ENCODE data around the gene TTC28.

DNA sequence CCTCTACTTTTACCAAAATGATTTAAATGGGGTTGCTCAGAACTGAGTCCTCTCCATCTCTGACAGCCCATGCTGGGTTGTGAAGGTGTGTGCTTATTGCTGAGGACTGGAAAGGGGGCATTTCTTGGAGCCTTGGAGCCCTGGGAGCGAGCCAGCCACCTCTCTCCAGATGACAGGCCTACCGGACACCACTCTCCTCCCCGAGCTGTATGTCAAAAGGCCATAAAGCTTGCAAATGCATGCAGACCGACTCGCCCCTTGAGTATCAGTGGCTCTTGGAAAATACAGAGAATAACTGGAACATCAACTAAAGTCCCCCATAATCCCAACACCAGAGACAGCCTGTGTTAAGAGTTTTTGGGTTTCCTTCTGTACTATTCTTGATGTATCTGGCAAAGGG lies 692.7 kb downstream of the TTC28 start:
- TF ChIP-seq, protein P1, sequence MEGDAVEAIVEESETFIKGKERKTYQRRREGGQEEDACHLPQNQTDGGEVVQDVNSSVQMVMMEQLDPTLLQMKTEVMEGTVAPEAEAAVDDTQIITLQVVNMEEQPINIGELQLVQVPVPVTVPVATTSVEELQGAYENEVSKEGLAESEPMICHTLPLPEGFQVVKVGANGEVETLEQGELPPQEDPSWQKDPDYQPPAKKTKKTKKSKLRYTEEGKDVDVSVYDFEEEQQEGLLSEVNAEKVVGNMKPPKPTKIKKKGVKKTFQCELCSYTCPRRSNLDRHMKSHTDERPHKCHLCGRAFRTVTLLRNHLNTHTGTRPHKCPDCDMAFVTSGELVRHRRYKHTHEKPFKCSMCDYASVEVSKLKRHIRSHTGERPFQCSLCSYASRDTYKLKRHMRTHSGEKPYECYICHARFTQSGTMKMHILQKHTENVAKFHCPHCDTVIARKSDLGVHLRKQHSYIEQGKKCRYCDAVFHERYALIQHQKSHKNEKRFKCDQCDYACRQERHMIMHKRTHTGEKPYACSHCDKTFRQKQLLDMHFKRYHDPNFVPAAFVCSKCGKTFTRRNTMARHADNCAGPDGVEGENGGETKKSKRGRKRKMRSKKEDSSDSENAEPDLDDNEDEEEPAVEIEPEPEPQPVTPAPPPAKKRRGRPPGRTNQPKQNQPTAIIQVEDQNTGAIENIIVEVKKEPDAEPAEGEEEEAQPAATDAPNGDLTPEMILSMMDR (IDR thresholded peaks at IDR 0.05), result no peak
- TF ChIP-seq POLR2A (IDR thresholded peaks at IDR 0.05), result no peak

All from heart left ventricle (tissue), 13 donors.